ENCODE results near the gene CACNA2D2. TPM values are rescaled to one million over a fixed set of nuclear protein-coding genes. Genes with fewer than 3 reads are reported as not detected.

CACNA2D2 gene
- total and polyA plus RNA-seq, 2 of the 8 experiments (the other 6 are each of a cell fraction or from before 2014, with no cell fraction given): 14.1 to 25.0 TPM

DNA sequence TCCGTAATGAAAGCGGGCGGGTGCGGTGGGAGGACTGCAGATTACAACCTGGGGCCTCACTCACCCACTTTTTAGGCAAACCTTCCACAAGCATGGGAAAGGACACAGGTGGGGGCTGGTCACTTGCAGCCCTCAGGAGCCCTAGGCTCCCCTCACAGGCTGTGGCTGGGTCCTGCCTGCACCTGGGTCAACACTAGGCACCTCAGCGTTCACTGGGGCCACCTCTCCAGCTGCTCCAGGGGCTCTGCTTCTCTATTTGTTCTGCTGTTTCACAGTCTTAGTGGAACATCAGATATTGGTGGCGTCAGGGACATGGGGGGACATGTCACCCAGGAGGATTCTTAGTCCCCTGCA is 114.0 kb downstream of the CACNA2D2 start:
- DNase-seq (ENCODE audit: low read depth in 1 of 2, low spot score in 2 of 2): no peak
- Histone ChIP-seq H3K79me1 (ENCODE audit: low read depth, low read length) (no peaks in the 10 kb centered on the region), H3K23me2 (ENCODE audit: low read depth, low read length) (no peaks in the 10 kb centered on the region), H2AFZ (ENCODE audit: low read length) (no peak overlapping the region), H3K9ac (replicated peaks in 1 of 4; ENCODE audit: extremely low read depth in 1 of 4, low read depth in 3 of 4, low read length in 3 of 4) (no peak overlapping the region), H3K14ac (ENCODE audit: insufficient read length) (no peak overlapping the region), H3K23ac (ENCODE audit: insufficient read length) (no peak overlapping the region), H3K4me1 (replicated peaks in 1 of 4; ENCODE audit: control insufficient read depth in 3 of 4, insufficient read depth in 4 of 4, low read length in 3 of 4) (peaks cover 0 to 2% (median under 1%) of the 10 kb centered on the region in 4 experiments; a peak in 3 of 7 replicates), H3K4ac (replicated peaks; ENCODE audit: insufficient read length, low read depth, low read length) (no peak overlapping the region), H2BK12ac (ENCODE audit: low read depth, low read length) (no peak overlapping the region), H4K5ac (ENCODE audit: insufficient read length, low read depth, low read length) (no peak overlapping the region), H2BK15ac (ENCODE audit: low read length) (no peak overlapping the region), H3K27me3 (replicated peaks in 1 of 4; ENCODE audit: control insufficient read depth in 3 of 4, extremely low read depth in 1 of 4, insufficient read depth in 3 of 4, low read length in 3 of 4) (no peaks in the 10 kb centered on the region), H3K79me2 (ENCODE audit: control insufficient read depth in 1 of 2, insufficient read depth in 2 of 2, low read length in 2 of 2) (no peaks in the 10 kb centered on the region), H3K36me3 (ENCODE audit: control insufficient read depth in 2 of 4, insufficient read depth in 4 of 4, low read length in 3 of 4) (no peaks in the 10 kb centered on the region), H3K4me2 (ENCODE audit: insufficient read depth in 1 of 2, low read depth in 2 of 2, low read length in 2 of 2) (no peak overlapping the region), H3K56ac (replicated peaks; ENCODE audit: insufficient read length, low read depth, low read length) (no peak overlapping the region), H3K27ac (ENCODE audit: low read depth, low read length) (no peak overlapping the region), H2BK120ac (replicated peaks; ENCODE audit: low read depth, low read length) (no peak overlapping the region), H2BK20ac (ENCODE audit: low read length) (no peak overlapping the region), H3K4me3 (ENCODE audit: extremely low read depth in 1 of 4, insufficient read depth in 2 of 4, low read depth in 3 of 4, low read length in 4 of 4) (no peak overlapping the region), H2BK5ac (ENCODE audit: low read depth, low read length) (no peak overlapping the region), H4K91ac (replicated peaks; ENCODE audit: insufficient read length, low read length) (no peak overlapping the region), H4K8ac (ENCODE audit: extremely low read depth, insufficient read depth, low read length) (no peak overlapping the region), H3K9me3 (ENCODE audit: insufficient read depth in 2 of 2, low read depth in 1 of 2, low read length in 1 of 2) (no peaks in the 10 kb centered on the region), H3K18ac (ENCODE audit: extremely low read depth, low read length) (no peak overlapping the region), H2AK5ac (ENCODE audit: low read depth, low read length) (no peak overlapping the region), H4K20me1 (replicated peaks in 1 of 2; ENCODE audit: control insufficient read depth in 1 of 2, insufficient read depth in 2 of 2, low read length in 2 of 2) (peaks cover under 1 to 3% of the 10 kb centered on the region in 2 experiments)
- TF ChIP-seq RXRA (IDR thresholded peaks at IDR 0.05; ENCODE audit: insufficient read depth, low read depth, low read length) (no peak), KDM5A (IDR thresholded peaks at IDR 0.05; ENCODE audit: low read length) (no peak)
- TF ChIP-seq, protein P1, sequence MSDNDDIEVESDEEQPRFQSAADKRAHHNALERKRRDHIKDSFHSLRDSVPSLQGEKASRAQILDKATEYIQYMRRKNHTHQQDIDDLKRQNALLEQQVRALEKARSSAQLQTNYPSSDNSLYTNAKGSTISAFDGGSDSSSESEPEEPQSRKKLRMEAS (IDR thresholded peaks at IDR 0.05): no peak
- CTCF ChIA-PET (ENCODE audit: partially characterized antibody): interaction anchor here (1.0 to 9.3 kb wide), 10 partner anchors 10 to 182 kb away, joined by 3 to 136 read pairs (median 8); partner anchors contain the start of genes CYB561D2, NPRL2 and ZMYND10
- WGBS, 2 experiments (ENCODE audit: extremely low coverage in 1 of 2, insufficient coverage in 1 of 2, insufficient read length in 1 of 2, insufficient replicate concordance in 2 of 2, low coverage in 1 of 2, low lambda C conversion rate in 2 of 2, missing lambda C conversion rate in 1 of 2): 91% methylated on average over 6 of the region's 6 CpGs; no CpG with 5 or more reads in 1 of the 2 experiments
- POLR2A ChIA-PET (ENCODE audit: partially characterized antibody): interaction anchor here (0.9 kb wide), 1 partner anchor 126 kb away, joined by 3 read pairs; no protein-coding TSS in a partner anchor
- FAIRE-seq: no peak

Data from H1 (cell line).